A673 (cell line): Measurements from ENCODE around the gene MGAT4A. TPM values are rescaled to one million over a fixed set of nuclear protein-coding genes. Genes with fewer than 3 reads are reported as not detected.

Experiments
- BruUV-seq: library from RNA; stranded (reverse); fragments of 400-500 nt; replicated peaks from 2 replicates; lab custom pipeline; 2021; lab: Mats Ljungman, UMichigan
- CTCF ChIA-PET: fragments of 300-600 bp; sonication (Branson Sonifier 250); formaldehyde crosslinking; loops from one replicate; lab custom pipeline; 2022; ENCODE audit warnings: antibody characterized with exemption; lab: Charles Lee
- POLR2A ChIA-PET: fragments of 300-600 bp; sonication (Branson Sonifier 250); formaldehyde crosslinking; loops from one replicate; lab custom pipeline; 2022; ENCODE audit warnings: antibody characterized with exemption; ENCODE audit not compliant: low non-redundant PET; lab: Charles Lee
- DNase-seq: peaks from one replicate; pipeline ENCODE4 v3.0.0-alpha.2; 2015; ENCODE audit warnings: low spot score
- H3K27ac ChIP-seq: fragments of 200-600 bp; sonication (generic); 2 replicates; pipeline ENCODE4 v1.5.1; 2016; ENCODE audit warnings: mixed run types, low read depth, mild to moderate bottlenecking, mixed read lengths, antibody characterized with exemption, low read length; ENCODE audit not compliant: poor library complexity, severe bottlenecking
- H3K27me3 ChIP-seq: fragments of 200-600 bp; sonication (generic); replicated peaks from 2 replicates; pipeline ENCODE4 v1.6.1; 2017; ENCODE audit warnings: mixed run types, low read depth, mild to moderate bottlenecking, mixed read lengths, antibody characterized with exemption, low read length; ENCODE audit not compliant: insufficient read depth, poor library complexity
- H3K36me3 ChIP-seq: fragments of 200-600 bp; sonication (generic); 2 replicates; pipeline ENCODE4 v1.6.1; 2016; ENCODE audit warnings: mixed run types, mild to moderate bottlenecking, mixed read lengths, antibody characterized with exemption, low read length; ENCODE audit not compliant: insufficient read depth, poor library complexity, severe bottlenecking
- H3K4me1 ChIP-seq: fragments of 200-600 bp; sonication (generic); 2 replicates; pipeline ENCODE4 v1.6.1; 2017; ENCODE audit warnings: mixed run types, mild to moderate bottlenecking, mixed read lengths, antibody characterized with exemption, low read length; ENCODE audit not compliant: insufficient read depth, poor library complexity, severe bottlenecking
- H3K4me3 ChIP-seq: fragments of 200-600 bp; sonication (generic); 2 replicates; pipeline ENCODE4 v1.5.1; 2016; ENCODE audit warnings: low read depth, mixed run types, mild to moderate bottlenecking, mixed read lengths, low read length; ENCODE audit not compliant: poor library complexity, severe bottlenecking
- H3K9me3 ChIP-seq: fragments of 200-600 bp; sonication (generic); 2 replicates; pipeline ENCODE4 v1.6.1; 2016; ENCODE audit warnings: mixed run types, low read depth, mild to moderate bottlenecking, mixed read lengths, antibody characterized with exemption, low read length; ENCODE audit not compliant: poor library complexity, severe bottlenecking
- CTCF ChIP-seq: fragments of 300-800, 200-600 bp; sonication (generic); conservative IDR thresholded peaks from 2 replicates; pipeline ENCODE4 v1.5.1; 2017; ENCODE audit warnings: low read depth, mild to moderate bottlenecking, antibody characterized with exemption, low read length, moderate library complexity, mixed read lengths
- EZH2 ChIP-seq: fragments of 200-600 bp; sonication (generic); IDR thresholded peaks from 2 replicates; pipeline ENCODE4 v1.6.1; 2017; ENCODE audit warnings: borderline replicate concordance, low read depth, mild to moderate bottlenecking, mixed read lengths, antibody characterized with exemption, low read length; ENCODE audit not compliant: poor library complexity, severe bottlenecking
- intact Hi-C: fragments of 100-400 bp; cut with micrococcal nuclease; formaldehyde crosslinking; loops from one replicate; pipeline ENCODE4 v1.10.0; 2022; ENCODE audit not compliant: unreplicated experiment
- total RNA-seq: library from RNA; stranded (reverse); gene quantifications from 2 replicates; pipeline ENCODE4 v1.2.3, GENCODE V29; 2021

Gene MGAT4A
- total RNA-seq, 1 experiment from 2014 or later, result 0.09 TPM

GRCh38 chr2:98695255-98695654 is 35.7 kb downstream of the MGAT4A start:
- no peaks in the 10 kb centered on the region for H3K36me3 ChIP-seq
- intact Hi-C loops, result no loop called here
- no peaks in the 10 kb centered on the region for H3K4me1 ChIP-seq
- no TSS peak for BruUV-seq
- TF ChIP-seq EZH2, result no peak
- TF ChIP-seq CTCF, result no peak
- CTCF ChIA-PET, result no interaction called here
- no peaks in the 10 kb centered on the region for H3K9me3 ChIP-seq
- no peaks in the 10 kb centered on the region for H3K27me3 ChIP-seq
- H3K4me3 ChIP-seq, result no peak overlapping the region
- no peak overlapping the region for H3K27ac ChIP-seq
- DNase-seq, result no peak
- POLR2A ChIA-PET, result no interaction called here

DNA sequence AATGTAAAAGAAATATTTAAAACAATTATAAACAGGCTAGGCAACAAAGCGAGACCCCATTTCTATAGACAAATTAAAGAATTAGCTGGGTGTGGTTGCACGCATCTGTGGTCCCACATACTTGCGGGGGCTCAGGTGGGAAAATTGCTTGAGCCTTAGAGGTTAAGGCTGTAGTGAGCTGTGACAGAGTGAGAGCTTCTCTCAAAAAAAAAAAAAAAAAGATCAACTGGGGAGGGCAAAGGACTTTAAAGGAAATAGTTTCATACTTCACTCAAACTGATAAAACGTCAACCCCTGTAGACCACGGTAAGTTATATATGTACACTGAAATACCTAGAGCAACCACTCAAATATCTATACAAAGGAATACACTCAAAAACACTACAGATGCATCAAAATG is 37.5 kb downstream of the MGAT4A start:
- POLR2A ChIA-PET, result no interaction called here
- Histone ChIP-seq H3K4me1 (no peaks in the 10 kb centered on the region), H3K36me3 (no peaks in the 10 kb centered on the region), H3K27ac (no peak overlapping the region), H3K9me3 (no peaks in the 10 kb centered on the region), H3K4me3 (no peak overlapping the region), H3K27me3 (no peaks in the 10 kb centered on the region)
- intact Hi-C loops, result no loop called here
- TF ChIP-seq EZH2 (no peak), CTCF (no peak)
- DNase-seq, result no peak
- no TSS peak for BruUV-seq
- CTCF ChIA-PET, result no interaction called here

DNA sequence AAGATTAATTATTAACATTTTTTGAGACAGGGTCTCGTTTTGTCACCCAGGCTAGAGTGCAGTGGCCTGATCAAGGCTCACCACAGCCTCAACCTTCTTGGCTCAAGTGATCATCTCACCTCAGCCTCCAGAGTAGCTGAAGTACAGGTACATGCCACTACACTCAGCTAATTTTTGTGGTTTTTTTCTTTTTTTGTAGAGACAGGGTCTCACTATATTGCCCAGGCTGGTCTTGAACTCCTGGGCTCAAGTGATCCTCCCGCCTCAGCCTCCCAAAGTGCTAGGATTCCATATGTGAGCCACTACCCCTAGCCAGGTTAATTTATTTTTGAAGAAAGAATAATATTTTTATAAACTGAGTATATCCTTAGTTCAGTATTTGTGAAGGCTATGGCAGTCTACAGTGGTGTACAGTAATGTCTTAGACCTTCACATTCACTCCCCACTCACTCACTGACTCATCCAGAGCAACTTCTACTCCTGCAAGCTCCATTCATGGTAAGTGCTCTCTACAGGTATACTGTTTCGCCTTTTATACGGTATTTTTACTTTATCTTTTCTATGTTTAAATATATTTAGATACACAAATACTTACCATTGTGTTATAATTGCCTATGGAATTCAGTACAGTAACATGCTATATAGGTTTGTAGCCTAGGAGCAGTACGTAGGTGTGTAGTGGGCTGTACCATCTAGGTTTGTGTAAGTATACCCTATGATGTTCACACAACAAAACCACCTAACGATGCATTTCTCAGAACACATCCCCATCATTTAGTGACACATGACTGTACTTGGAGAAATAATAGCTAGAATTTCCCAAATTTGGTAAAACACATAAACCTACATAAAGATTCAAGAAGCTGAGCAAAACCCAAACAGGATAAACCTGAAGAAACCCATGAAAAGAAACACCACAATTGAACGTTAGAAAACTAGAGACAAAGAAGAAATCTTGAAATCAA is 38.6 kb downstream of the MGAT4A start:
- H3K4me3 ChIP-seq, result no peak overlapping the region
- DNase-seq, result no peak
- intact Hi-C loops, result no loop called here
- H3K27me3 ChIP-seq, result no peaks in the 10 kb centered on the region
- TF ChIP-seq EZH2 (no peak), CTCF (no peak)
- no peak overlapping the region for H3K27ac ChIP-seq
- ChIA-PET CTCF (interaction anchor here (0.6 kb wide), 1 partner anchor 9 kb away, joined by 3 read pairs; no protein-coding TSS in a partner anchor), POLR2A (no interaction called here)
- H3K4me1 ChIP-seq, result no peaks in the 10 kb centered on the region
- H3K9me3 ChIP-seq, result no peaks in the 10 kb centered on the region
- H3K36me3 ChIP-seq, result no peaks in the 10 kb centered on the region
- BruUV-seq, result no TSS peak
